NB4 (cell line): ENCODE results near the gene UBD.

Experiments used
- MYC ChIP-seq: IDR thresholded peaks from 2 replicates; pipeline ENCODE4 v1.6.1; 2011; ENCODE audit warnings: low read depth, low read length
- TF ChIP-seq, protein P1 (sequence below): IDR thresholded peaks from one replicate; pipeline ENCODE4 v1.5.1; 2012; ENCODE audit warnings: low read depth, low read length

DNA sequence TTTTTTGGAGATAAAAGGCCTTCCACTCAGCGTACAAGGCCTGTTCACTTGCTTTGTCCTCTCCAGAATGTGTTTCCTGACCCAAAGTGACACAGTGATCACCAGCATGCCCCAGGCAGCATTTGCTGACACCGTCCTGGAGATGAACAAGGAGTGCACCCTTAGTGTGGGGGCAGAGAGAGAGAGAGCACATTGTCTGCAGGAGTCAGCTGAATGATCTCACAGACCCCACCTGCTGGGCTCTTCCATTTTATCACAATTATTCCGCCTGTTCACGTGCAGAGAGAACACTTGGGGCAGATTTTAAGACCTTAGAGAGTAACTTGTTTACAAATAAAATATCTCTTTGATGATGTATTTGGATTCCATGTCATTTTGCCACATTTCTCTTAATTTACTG, 49.3 kb downstream of the UBD start:
- TF ChIP-seq, protein P1, sequence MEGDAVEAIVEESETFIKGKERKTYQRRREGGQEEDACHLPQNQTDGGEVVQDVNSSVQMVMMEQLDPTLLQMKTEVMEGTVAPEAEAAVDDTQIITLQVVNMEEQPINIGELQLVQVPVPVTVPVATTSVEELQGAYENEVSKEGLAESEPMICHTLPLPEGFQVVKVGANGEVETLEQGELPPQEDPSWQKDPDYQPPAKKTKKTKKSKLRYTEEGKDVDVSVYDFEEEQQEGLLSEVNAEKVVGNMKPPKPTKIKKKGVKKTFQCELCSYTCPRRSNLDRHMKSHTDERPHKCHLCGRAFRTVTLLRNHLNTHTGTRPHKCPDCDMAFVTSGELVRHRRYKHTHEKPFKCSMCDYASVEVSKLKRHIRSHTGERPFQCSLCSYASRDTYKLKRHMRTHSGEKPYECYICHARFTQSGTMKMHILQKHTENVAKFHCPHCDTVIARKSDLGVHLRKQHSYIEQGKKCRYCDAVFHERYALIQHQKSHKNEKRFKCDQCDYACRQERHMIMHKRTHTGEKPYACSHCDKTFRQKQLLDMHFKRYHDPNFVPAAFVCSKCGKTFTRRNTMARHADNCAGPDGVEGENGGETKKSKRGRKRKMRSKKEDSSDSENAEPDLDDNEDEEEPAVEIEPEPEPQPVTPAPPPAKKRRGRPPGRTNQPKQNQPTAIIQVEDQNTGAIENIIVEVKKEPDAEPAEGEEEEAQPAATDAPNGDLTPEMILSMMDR = peak; percentile 15
- no peak for TF ChIP-seq MYC
